GM21381 (cell line): ENCODE data around the gene TTC32.
"Not testable (repeated sequence)": the region's sequence is repeated elsewhere in the genome, so short reads cannot be mapped to it uniquely, and the experiment has no call there.

ENCODE experiments used
- ATAC-seq: cut with Tn5 transposase; IDR thresholded peaks from one replicate; pipeline ENCODE4 v1.9.1; 2021; ENCODE audit warnings: mild to moderate bottlenecking, moderate library complexity; ENCODE audit not compliant: unreplicated experiment

Gene TTC32

GRCh38 chr2:19901442-19902215, at the start of gene TTC32:
Gene TTC32, minus strand, starts transcription at chr2:19901983. Its CDS starts 129 bp downstream, at chr2:19901854.
- ATAC-seq, result peak; percentile 86

GRCh38 chr2:19949071-19949470, 47.3 kb upstream of the TTC32 start:
- no peak for ATAC-seq

DNA sequence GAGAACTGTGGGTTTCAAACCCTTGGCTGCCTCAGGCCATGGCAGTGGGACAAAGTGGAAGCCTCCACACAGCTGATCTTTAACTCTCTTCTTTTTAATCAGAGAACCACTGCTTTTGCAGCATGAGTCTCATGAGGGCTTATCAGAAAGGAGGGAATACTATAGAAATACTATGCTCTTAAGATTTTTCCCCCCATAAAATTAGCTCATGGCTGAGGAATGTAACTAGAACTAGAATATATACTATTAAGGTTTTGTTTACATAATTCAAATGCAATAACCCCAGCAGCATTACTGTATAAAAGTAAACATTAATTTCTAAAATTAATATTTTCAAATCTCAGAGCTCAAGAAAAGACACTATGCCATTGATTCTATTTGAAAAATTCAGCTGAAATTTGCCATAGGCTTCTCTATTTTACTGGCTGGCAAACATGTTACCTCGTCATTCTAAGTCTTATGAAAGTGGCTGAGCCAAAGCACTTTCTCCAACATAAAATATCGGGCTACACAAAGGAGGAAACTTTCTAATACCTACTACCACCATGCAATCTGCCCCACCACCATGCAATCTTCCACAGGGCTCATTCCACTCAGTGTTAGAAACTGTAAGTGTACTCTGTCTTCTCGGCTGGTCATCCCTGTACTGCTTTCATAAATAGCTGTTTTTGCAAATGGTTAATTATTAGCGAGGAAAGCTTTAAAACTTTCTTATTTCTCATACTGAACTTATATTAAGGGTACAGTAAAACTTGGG, 45.6 kb upstream of the TTC32 start:
- no peak for ATAC-seq

DNA sequence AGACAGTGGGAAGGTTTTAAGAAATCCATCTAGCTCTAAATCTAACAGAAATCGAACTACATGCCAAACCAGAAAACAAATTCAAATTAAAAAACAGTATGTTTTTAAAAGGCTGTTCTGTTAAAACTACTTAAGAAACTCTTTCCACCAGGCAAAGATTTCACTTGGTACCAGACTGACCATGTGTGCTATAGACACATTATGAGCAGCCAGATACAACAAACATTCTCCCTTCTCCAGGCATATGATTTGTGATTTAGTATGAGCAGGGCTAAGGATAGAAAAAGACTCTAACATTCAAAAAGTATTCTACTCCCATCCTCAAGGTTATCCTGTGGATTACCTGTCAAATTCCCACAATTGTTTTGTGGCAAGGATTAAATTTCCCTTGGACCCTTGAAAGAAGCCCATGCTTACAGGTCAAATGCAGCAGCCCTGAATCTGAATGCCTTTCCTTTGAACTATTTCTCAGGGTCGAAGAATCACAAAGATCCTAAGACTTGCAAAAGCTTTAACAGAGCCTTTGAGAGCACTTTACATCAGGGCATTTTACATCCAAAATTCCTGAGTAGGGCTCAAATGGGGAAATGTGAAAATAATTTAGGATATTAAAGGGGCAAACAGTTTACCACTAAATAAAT, 42.5 kb upstream of the TTC32 start:
- ATAC-seq, result no peak

GRCh38 chr2:19943189-19943588, 41.4 kb upstream of the TTC32 start:
- no peak for ATAC-seq

DNA sequence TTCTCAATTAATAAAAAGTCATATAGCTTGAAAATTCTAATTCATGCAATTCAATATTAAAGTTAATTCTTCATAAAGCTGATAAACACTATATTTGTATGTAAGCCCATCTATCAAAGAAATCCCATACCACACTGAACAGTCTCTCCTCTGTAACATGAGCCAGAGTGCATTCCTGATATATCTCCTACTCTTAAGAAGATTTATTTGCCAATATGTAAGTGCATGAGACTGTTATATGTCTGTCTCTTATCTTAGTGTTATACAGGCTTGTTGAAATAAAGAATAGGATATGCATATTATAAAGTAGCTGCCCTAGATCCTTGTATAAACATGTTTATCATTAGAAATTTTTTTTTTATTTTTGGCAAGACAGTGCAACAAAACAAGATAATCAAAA, 40.4 kb upstream of the TTC32 start:
- no peak for ATAC-seq

- no peak for ATAC-seq
Measured at GRCh38 chr2:19937004-19937403, 35.2 kb upstream of the TTC32 start.

DNA sequence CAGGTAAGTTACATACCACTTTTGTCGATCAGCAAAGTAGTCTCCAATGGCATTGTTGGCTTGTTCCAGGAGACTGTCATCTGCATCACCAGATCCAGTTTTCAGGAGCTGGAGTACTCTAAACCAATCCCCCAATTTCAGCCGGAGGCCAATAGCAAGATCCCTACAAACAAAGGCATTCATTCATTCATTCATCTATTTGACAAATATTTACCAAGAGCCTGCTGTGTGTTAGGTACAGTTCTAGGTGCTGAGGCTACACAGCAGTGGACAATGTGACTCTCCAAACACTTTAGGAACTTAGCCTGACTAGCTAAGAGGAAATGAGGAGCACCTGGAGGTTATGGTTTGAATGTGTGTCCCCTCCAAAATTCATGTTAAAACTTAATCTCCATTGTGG, 34.4 kb upstream of the TTC32 start:
- no peak for ATAC-seq

DNA sequence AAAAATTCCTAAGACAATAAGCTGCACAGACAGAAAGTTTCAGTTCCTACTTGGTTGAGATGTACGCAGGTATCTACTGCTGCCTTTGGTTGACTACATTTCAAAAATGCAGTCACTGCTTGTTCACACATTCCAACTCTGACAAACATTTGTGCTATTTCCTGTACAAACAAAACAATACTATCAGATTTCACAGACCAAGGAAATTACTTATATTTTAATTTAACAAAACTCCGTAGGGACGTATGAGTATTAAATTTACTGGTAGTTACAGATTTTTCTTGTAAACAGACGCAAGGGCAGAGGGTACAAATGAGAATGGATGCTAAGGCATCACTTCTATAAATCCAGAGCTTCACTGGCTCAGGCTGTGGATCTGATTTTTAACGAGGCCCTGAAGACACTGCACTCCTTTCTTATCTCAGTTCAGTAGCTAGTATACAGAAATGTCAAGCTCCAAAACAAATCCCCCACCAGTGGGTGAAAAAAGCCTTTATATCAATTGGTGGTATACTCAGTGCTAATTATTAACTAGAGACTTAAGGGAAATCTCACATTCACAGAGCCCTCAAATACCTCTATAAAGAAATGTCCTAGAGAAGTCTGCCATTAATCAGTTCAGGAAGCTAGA, 31.7 kb upstream of the TTC32 start:
- no peak for ATAC-seq

DNA sequence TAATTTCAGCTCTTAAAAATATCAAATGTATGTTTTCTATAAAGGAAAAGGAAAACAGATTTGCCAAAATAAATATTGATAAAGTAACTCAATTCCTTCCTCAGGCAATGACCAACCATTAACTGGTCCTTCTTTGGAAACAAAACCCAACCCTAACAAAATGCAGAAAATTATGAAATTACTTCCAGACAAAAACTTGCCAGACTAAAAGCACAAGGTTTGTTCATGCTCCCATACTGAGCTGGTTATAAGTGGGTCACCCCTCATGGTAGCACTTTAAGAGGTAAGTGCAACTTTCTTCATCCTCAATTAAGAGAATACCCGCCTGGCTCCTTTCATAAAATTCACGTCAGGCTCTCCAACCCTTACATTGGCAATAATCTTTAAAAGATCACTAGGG, 31.1 kb upstream of the TTC32 start:
- no peak for ATAC-seq

GRCh38 chr2:19929226-19929625, 27.4 kb upstream of the TTC32 start:
- no peak for ATAC-seq

GRCh38 chr2:19927816-19928215, 26.0 kb upstream of the TTC32 start:
- ATAC-seq, result not testable (repeated sequence)

DNA sequence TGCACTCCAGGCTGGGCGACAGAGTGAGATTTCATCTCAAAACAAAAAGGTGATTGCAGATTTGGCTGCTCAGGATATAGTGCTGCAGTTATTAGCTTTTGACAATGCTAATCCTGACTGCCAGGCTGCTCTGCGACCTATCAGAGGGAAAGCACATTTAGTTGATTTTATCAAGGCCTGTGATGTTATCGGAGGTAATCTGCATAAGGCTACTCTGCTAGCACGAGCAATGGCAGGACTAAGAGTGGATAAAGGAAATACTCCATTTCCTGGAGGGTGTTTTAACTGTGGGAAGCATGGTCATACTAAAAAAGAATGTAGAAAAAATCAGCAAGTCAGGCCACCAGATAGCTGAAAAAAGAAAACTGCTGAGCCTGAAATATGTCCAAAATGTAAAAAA, 22.7 kb upstream of the TTC32 start:
- ATAC-seq, result not testable (repeated sequence)

- not testable (repeated sequence) for ATAC-seq
Measured at GRCh38 chr2:19922188-19922587, 20.4 kb upstream of the TTC32 start.

DNA sequence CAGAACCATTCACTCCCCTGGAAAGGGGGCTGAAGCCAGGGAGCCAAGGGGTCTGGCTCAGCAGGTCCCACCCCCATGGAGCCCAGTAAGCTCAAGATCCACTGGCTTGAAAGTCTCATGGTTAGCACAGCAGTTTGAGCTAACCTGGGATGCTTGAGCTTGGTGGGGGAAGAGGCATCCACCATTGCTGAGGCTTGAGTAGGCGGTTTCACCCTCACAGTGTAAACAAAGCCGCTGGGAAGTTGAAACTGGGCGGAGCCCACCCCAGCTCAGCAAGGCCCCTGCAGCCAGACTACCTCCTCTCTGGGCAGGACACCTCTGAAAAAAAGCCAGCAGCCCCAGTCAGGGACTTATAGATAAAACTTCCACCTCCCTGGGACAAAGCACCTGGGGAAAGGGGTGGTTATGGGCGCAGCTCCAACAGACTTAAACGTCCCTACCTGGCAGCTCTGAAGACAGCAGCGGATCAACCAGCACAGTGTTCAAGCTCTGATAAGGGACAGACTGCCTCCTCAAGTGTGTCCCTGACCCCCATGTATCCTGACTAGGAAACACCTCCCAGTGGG, 14.7 kb upstream of the TTC32 start:
- no peak for ATAC-seq

DNA sequence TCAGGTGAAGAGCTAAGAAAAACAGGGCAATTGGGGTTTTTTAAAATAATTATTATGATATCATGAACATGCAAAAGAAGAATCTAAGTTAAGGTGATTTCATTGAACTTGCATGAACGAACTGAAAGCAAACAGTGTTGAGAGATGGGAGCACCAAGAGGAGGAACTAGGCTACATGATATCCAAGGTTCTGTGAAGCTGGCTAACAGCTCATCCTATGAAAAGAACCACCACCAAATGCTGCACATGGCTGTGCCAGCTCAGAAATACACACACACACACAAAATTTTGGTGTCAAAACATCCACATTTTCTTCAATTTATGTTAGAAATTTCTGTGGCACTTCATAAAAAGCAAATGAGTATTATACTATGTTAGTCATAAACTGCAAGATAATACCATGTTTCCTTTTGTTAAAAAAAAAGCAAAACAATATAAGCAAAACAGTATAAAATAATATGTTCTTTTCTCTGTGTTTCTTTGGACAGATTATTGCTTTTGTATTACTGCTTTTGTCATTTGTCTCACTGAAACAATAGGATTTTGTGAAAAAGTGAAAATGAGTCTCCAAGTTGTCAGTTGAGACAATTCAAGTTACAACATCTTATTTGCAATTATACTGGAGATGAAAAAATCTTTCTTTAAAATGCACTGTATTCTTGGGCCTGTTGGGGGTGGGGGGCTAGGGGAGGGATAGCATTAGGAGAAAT, 12.6 kb upstream of the TTC32 start:
- no peak for ATAC-seq

- no peak for ATAC-seq
Measured at GRCh38 chr2:19911808-19912509, 10.2 kb upstream of the TTC32 start.

DNA sequence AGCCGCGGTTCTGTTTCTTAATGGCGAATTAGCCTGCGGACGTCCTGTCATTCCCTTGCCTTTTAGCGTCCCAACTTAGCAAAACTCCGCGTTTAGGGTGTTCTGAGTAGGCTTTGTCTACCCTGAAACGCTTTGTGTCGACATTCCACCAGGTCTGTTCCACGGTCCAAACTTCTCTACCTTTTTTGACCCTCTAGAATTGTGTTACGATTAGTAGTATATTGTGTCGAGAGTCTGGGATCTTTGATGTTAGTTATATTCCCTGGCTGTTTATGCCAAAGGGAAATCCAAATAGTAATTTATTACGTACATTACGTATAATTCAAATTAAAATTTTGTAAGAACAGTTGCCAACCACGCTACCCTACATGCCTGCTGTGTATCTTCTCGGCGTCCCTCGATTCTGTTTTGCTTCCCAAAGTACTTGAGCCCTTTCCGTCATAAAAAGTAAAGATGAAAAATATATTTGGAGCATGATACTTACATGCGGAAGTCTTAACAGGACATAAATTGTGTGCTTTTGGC, 495 bp upstream of the TTC32 start:
- peak; percentile 4 for ATAC-seq

- peak; percentile 6 for ATAC-seq
Measured at GRCh38 chr2:19900931-19901441, 797 bp downstream of the TTC32 start.
